Spleen (tissue), 3 donors: Measurements from ENCODE around the gene MMS22L.

Source experiments
- POLR2A ChIP-seq, 3 donors: fragments of 450-650 bp; IDR thresholded peaks; one replicate each; pipeline ENCODE4 v1.5.1; 2017; ENCODE audit warnings: antibody characterized with exemption in 3 of 3, mild to moderate bottlenecking in 1 of 3
- POLR2AphosphoS5 ChIP-seq, 3 donors: sonication (generic); formaldehyde crosslinking; IDR thresholded peaks; one replicate each; pipeline ENCODE4 v1.5.1; 2017; ENCODE audit warnings: antibody characterized with exemption in 3 of 3

DNA sequence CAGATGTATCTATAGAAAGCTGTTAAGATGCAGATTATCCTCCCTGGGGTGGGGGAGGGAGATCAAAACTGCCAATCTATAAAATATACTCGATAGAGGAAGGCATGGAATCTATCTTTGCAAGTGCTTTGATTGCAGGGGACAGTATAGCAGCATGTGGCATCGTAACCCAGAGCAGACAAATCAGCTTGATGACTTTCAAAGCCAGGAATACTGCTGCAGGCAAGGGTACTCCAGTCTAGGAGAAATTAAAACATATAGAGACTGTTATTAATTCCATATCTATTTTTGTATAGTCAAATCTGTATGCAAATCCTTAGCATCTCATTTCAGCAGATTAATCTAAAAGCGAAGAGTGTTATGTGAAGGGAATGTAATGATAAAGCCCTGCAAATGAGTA is 159.4 kb downstream of the MMS22L start:
- TF ChIP-seq POLR2AphosphoS5 (IDR thresholded peaks at IDR 0.05) = no peak
- TF ChIP-seq POLR2A (IDR thresholded peaks at IDR 0.05) = no peak
